ENCODE data around the gene STARD13. TPM values are rescaled to one million over a fixed set of nuclear protein-coding genes. Genes with fewer than 3 reads are reported as not detected.
A peak's percentile ranks its signal among the peaks of the same experiment; 100 is the strongest.

STARD13 gene
- total and polyA plus RNA-seq, 4 donors, result 14.2 to 51.4 (median 22.2) TPM

GRCh38 chr13:33127009-33127551 lies 158.5 kb downstream of the STARD13 start:
- peaks cover 17% of the 10 kb centered on the region for H3K36me3 ChIP-seq (ENCODE audit: control insufficient read depth, insufficient read depth, low read length)
- H3K27me3 ChIP-seq (ENCODE audit: control insufficient read depth, insufficient read depth, low read length), result no peaks in the 10 kb centered on the region
- DNase-seq (ENCODE audit: low read depth in 4 of 6, low spot score in 6 of 6), result peak in 2 of 6 donors; percentile 38 to 46
- 79% methylated on average over 12 of the region's 14 CpGs for WGBS (ENCODE audit: insufficient coverage)
- H3K27ac ChIP-seq (ENCODE audit: low read depth, low read length), result peak overlapping the region; percentile 65
- H3K4me1 ChIP-seq (ENCODE audit: control insufficient read depth, insufficient read depth, low read length), result peaks cover 32% of the 10 kb centered on the region
- H3K9me3 ChIP-seq (ENCODE audit: control insufficient read depth, insufficient read depth, low read length), result no peaks in the 10 kb centered on the region
- H3K4me3 ChIP-seq (ENCODE audit: low read depth, low read length), result no peak overlapping the region

GRCh38 chr13:33125821-33126570 lies 159.6 kb downstream of the STARD13 start:
- peaks cover 17% of the 10 kb centered on the region for H3K36me3 ChIP-seq (ENCODE audit: control insufficient read depth, insufficient read depth, low read length)
- no peaks in the 10 kb centered on the region for H3K9me3 ChIP-seq (ENCODE audit: control insufficient read depth, insufficient read depth, low read length)
- H3K4me3 ChIP-seq (ENCODE audit: low read depth, low read length), result no peak overlapping the region
- peak overlapping the region; percentile 82 for H3K27ac ChIP-seq (ENCODE audit: low read depth, low read length)
- DNase-seq (ENCODE audit: low read depth in 4 of 6, low spot score in 6 of 6), result peak in 1 of 6 donors; percentile 77
- WGBS (ENCODE audit: insufficient coverage), result 41% methylated on average over 9 of the region's 10 CpGs
- peaks cover 32% of the 10 kb centered on the region for H3K4me1 ChIP-seq (ENCODE audit: control insufficient read depth, insufficient read depth, low read length)
- H3K27me3 ChIP-seq (ENCODE audit: control insufficient read depth, insufficient read depth, low read length), result no peaks in the 10 kb centered on the region

GRCh38 chr13:33123066-33123859 lies 162.3 kb downstream of the STARD13 start:
- DNase-seq (ENCODE audit: low read depth in 4 of 6, low spot score in 6 of 6), result peak in 2 of 6 donors; percentile 51 to 85
- H3K27ac ChIP-seq (ENCODE audit: low read depth, low read length), result peak overlapping the region; percentile 25
- 25% methylated on average over 5 of the region's 7 CpGs for WGBS (ENCODE audit: insufficient coverage)

GRCh38 chr13:33119856-33120543 lies 165.6 kb downstream of the STARD13 start:
- Histone ChIP-seq H3K27me3 (ENCODE audit: control insufficient read depth, insufficient read depth, low read length) (no peaks in the 10 kb centered on the region), H3K4me1 (ENCODE audit: control insufficient read depth, insufficient read depth, low read length) (peaks cover 8% of the 10 kb centered on the region), H3K9me3 (ENCODE audit: control insufficient read depth, insufficient read depth, low read length) (no peaks in the 10 kb centered on the region), H3K4me3 (ENCODE audit: low read depth, low read length) (no peak overlapping the region), H3K36me3 (ENCODE audit: control insufficient read depth, insufficient read depth, low read length) (no peaks in the 10 kb centered on the region), H3K27ac (ENCODE audit: low read depth, low read length) (no peak overlapping the region)
- peak in 1 of 6 donors; percentile 45 for DNase-seq (ENCODE audit: low read depth in 4 of 6, low spot score in 6 of 6)
- 70% methylated on average over 5 of the region's 10 CpGs for WGBS (ENCODE audit: insufficient coverage)

More at GRCh38 chr13:33123066-33123859, 162.3 kb downstream of the STARD13 start:
- H3K9me3 ChIP-seq (ENCODE audit: control insufficient read depth, insufficient read depth, low read length), result no peaks in the 10 kb centered on the region
- no peak overlapping the region for H3K4me3 ChIP-seq (ENCODE audit: low read depth, low read length)
- peaks cover 19% of the 10 kb centered on the region for H3K4me1 ChIP-seq (ENCODE audit: control insufficient read depth, insufficient read depth, low read length)
- no peaks in the 10 kb centered on the region for H3K27me3 ChIP-seq (ENCODE audit: control insufficient read depth, insufficient read depth, low read length)
- H3K36me3 ChIP-seq (ENCODE audit: control insufficient read depth, insufficient read depth, low read length), result peaks cover 4% of the 10 kb centered on the region

- WGBS (ENCODE audit: insufficient coverage), result 67% methylated on average over 1 of the region's 7 CpGs
- H3K27me3 ChIP-seq (ENCODE audit: control insufficient read depth, insufficient read depth, low read length), result no peaks in the 10 kb centered on the region
- peaks cover under 1% of the 10 kb centered on the region for H3K36me3 ChIP-seq (ENCODE audit: control insufficient read depth, insufficient read depth, low read length)
- peak in 1 of 6 donors; percentile 79 for DNase-seq (ENCODE audit: low read depth in 4 of 6, low spot score in 6 of 6)
- no peaks in the 10 kb centered on the region for H3K9me3 ChIP-seq (ENCODE audit: control insufficient read depth, insufficient read depth, low read length)
- no peak overlapping the region for H3K4me3 ChIP-seq (ENCODE audit: low read depth, low read length)
- peaks cover 8% of the 10 kb centered on the region for H3K4me1 ChIP-seq (ENCODE audit: control insufficient read depth, insufficient read depth, low read length)
- no peak overlapping the region for H3K27ac ChIP-seq (ENCODE audit: low read depth, low read length)
Measured at GRCh38 chr13:33119022-33119781, 166.4 kb downstream of the STARD13 start.

GRCh38 chr13:33116321-33117010 lies 169.1 kb downstream of the STARD13 start:
- Histone ChIP-seq H3K4me3 (ENCODE audit: low read depth, low read length) (no peak overlapping the region), H3K27me3 (ENCODE audit: control insufficient read depth, insufficient read depth, low read length) (no peaks in the 10 kb centered on the region), H3K36me3 (ENCODE audit: control insufficient read depth, insufficient read depth, low read length) (peaks cover 14% of the 10 kb centered on the region), H3K4me1 (ENCODE audit: control insufficient read depth, insufficient read depth, low read length) (no peaks in the 10 kb centered on the region), H3K9me3 (ENCODE audit: control insufficient read depth, insufficient read depth, low read length) (no peaks in the 10 kb centered on the region), H3K27ac (ENCODE audit: low read depth, low read length) (no peak overlapping the region)
- WGBS (ENCODE audit: insufficient coverage), result no CpG with 5 or more reads among the region's 2 CpGs
- DNase-seq (ENCODE audit: low read depth in 4 of 6, low spot score in 6 of 6), result no peak

GRCh38 chr13:33115274-33115673 lies 170.3 kb downstream of the STARD13 start:
- no peak for DNase-seq (ENCODE audit: low read depth in 4 of 6, low spot score in 6 of 6)
- Histone ChIP-seq H3K27me3 (ENCODE audit: control insufficient read depth, insufficient read depth, low read length) (no peaks in the 10 kb centered on the region), H3K27ac (ENCODE audit: low read depth, low read length) (no peak overlapping the region), H3K4me3 (ENCODE audit: low read depth, low read length) (no peak overlapping the region), H3K36me3 (ENCODE audit: control insufficient read depth, insufficient read depth, low read length) (peaks cover 17% of the 10 kb centered on the region), H3K4me1 (ENCODE audit: control insufficient read depth, insufficient read depth, low read length) (peaks cover 6% of the 10 kb centered on the region), H3K9me3 (ENCODE audit: control insufficient read depth, insufficient read depth, low read length) (no peaks in the 10 kb centered on the region)
- WGBS (ENCODE audit: insufficient coverage), result 93% methylated on average over 2 of the region's 2 CpGs

GRCh38 chr13:33114146-33114545 lies 171.4 kb downstream of the STARD13 start:
- Histone ChIP-seq H3K36me3 (ENCODE audit: control insufficient read depth, insufficient read depth, low read length) (peaks cover 22% of the 10 kb centered on the region), H3K27ac (ENCODE audit: low read depth, low read length) (no peak overlapping the region), H3K4me3 (ENCODE audit: low read depth, low read length) (no peak overlapping the region), H3K4me1 (ENCODE audit: control insufficient read depth, insufficient read depth, low read length) (peaks cover 10% of the 10 kb centered on the region), H3K27me3 (ENCODE audit: control insufficient read depth, insufficient read depth, low read length) (no peaks in the 10 kb centered on the region), H3K9me3 (ENCODE audit: control insufficient read depth, insufficient read depth, low read length) (no peaks in the 10 kb centered on the region)
- no peak for DNase-seq (ENCODE audit: low read depth in 4 of 6, low spot score in 6 of 6)
- 90% methylated on average over 3 of the region's 5 CpGs for WGBS (ENCODE audit: insufficient coverage)

Data from spinal cord (tissue), 10 donors.